Thymus (tissue), 11 donors: ENCODE results near the gene C1QTNF9B. TPM values are rescaled to one million over a fixed set of nuclear protein-coding genes. Genes with fewer than 3 reads are reported as not detected.

Experiments
- DNase-seq, 9 donors: peaks; one replicate each; pipeline ENCODE4 v3.0.0-alpha.2; 2013; ENCODE audit warnings: low spot score in 9 of 9, low read depth in 6 of 9, missing footprints in 1 of 9
- H3K27ac ChIP-seq, 2 donors: one replicate each; pipeline ENCODE4 v1.5.1; 2013; ENCODE audit warnings: control low read depth in 1 of 2, low read depth in 1 of 2, low read length in 1 of 2, mild to moderate bottlenecking in 1 of 2, moderate library complexity in 1 of 2
- H3K27me3 ChIP-seq, 2 donors: one replicate each; pipeline ENCODE4 v1.5.1; 2013; ENCODE audit warnings: low read length in 1 of 2; ENCODE audit not compliant: control insufficient read depth in 2 of 2, insufficient read depth in 1 of 2
- H3K36me3 ChIP-seq, 2 donors: one replicate each; pipeline ENCODE4 v1.5.1; 2013; ENCODE audit warnings: low read length in 1 of 2, mild to moderate bottlenecking in 1 of 2, moderate library complexity in 1 of 2; ENCODE audit not compliant: control insufficient read depth in 2 of 2, insufficient read depth in 2 of 2
- H3K4me1 ChIP-seq, 2 donors: one replicate each; pipeline ENCODE4 v1.5.1; 2013; ENCODE audit warnings: low read length in 2 of 2; ENCODE audit not compliant: control insufficient read depth in 2 of 2, insufficient read depth in 2 of 2
- H3K4me3 ChIP-seq, 2 donors: one replicate each; pipeline ENCODE4 v1.5.1; 2013; ENCODE audit warnings: low read length in 2 of 2, control low read depth in 1 of 2, mild to moderate bottlenecking in 1 of 2
- H3K9me3 ChIP-seq, 2 donors: one replicate each; pipeline ENCODE4 v1.5.1; 2013; ENCODE audit warnings: low read length in 1 of 2, mild to moderate bottlenecking in 1 of 2; ENCODE audit not compliant: control insufficient read depth in 2 of 2, insufficient read depth in 1 of 2
- whole genome bisulfite sequencing: extraction: QIAGEN DNeasy Blood & Tissue Kit; methylation state at CpG from one replicate; pipeline ENCODE4 v1.1.7; 2013; 5-methylcytosine and 5-hydroxymethylcytosine counted together
- polyA plus RNA-seq: library from polyadenylated mRNA; stranded (reverse); fragments of 200-250 nt; gene quantifications from one replicate; pipeline ENCODE4 v1.2.3, GENCODE V29; 2013
- total RNA-seq: library from RNA; stranded (reverse); fragments of 120-200 nt; gene quantifications from one replicate; pipeline ENCODE4 v1.2.4, GENCODE V29; 2013
- donor health status: healthy.

C1QTNF9B gene
- total and polyA plus RNA-seq, 2 donors: 0.34 to 0.38 TPM

DNA sequence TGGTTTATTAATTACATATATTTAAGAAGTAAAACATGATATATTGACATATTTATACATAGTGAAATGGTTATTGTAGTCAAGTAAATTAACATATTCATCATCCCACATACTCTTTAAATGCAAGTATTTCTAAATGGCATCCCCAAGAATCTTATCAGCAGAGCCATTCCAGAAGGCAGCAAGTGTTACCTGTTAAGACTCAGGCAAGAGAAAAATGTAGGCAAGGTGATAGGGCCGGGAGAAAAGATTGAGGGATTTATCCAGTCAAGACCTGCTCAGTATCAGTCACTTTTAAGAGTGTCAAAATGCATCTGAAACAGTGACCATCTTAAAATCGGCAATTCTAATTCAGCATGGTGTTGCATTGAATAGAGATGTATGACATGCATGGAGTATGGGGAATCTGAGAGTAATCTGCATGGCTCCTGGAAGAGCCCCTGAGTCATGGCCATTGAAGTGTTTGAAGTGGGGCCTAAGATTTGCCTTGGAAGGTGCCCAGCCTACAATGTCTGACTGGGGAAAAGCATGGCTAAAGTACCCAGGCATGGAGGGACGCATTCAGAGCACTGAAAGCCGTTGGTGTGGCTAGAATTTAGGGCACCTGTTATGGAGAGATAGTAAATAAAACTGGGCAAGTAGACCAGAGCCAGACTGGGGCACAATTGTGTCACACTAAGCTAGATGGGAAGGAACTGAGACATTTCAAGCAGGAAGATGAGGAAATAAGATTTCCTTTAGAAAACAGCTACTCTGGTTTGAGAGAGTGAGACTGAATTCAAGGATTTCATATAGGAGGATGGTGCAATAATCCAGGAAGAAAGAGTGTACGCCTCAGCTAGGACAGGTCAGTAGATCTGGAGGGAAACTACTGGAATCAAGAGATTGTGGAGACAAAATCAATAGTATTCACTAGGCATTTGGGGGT is 25.0 kb upstream of the C1QTNF9B start:
- Histone ChIP-seq H3K27ac (no peak overlapping the region), H3K4me1 (no peaks in the 10 kb centered on the region), H3K27me3 (no peaks in the 10 kb centered on the region), H3K4me3 (no peak overlapping the region), H3K9me3 (no peaks in the 10 kb centered on the region), H3K36me3 (no peaks in the 10 kb centered on the region)
- DNase-seq: no peak
- WGBS: 81% methylated on average over 5 of the region's 5 CpGs

DNA sequence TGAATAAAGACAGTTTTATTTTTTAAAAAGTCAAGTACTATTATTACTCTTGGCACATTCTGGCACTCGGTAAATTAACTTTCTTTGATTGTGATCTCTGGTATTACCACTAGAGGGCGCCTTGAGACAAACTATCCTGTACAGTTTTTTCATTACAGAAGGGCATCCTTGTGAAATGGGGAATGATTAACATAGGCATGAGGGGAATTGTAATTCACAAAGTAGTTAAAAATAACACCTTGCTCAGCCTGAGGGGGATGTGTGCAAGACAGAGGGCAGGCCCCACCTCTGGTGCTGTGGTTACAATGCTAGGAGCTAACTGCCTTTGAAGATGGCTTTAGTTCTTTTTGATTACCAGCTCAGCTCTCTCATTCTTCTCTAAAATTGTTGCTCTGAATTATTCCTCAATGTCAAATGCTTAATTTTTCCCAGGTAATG is 24.2 kb upstream of the C1QTNF9B start:
- no peak overlapping the region for H3K27ac ChIP-seq

GRCh38 chr13:23919006-23919405 is 21.7 kb upstream of the C1QTNF9B start:
- H3K4me3 ChIP-seq: no peak overlapping the region
- H3K36me3 ChIP-seq: no peaks in the 10 kb centered on the region
- no peak overlapping the region for H3K27ac ChIP-seq
- WGBS: 98% methylated on average over 1 of the region's 1 CpG
- no peaks in the 10 kb centered on the region for H3K4me1 ChIP-seq
- H3K27me3 ChIP-seq: no peaks in the 10 kb centered on the region
- DNase-seq: no peak
- no peaks in the 10 kb centered on the region for H3K9me3 ChIP-seq

More for the DNA sequence above, 24.2 kb upstream of the C1QTNF9B start:
- WGBS: 38% methylated on average over 2 of the region's 2 CpGs
- Histone ChIP-seq H3K27me3 (no peaks in the 10 kb centered on the region), H3K9me3 (no peaks in the 10 kb centered on the region), H3K4me3 (no peak overlapping the region), H3K4me1 (no peaks in the 10 kb centered on the region), H3K36me3 (no peaks in the 10 kb centered on the region)
- DNase-seq: peak in 5 of 9 donors; percentile 3 to 57 (median 23)

- DNase-seq: no peak
- H3K27ac ChIP-seq: no peak overlapping the region
- H3K4me3 ChIP-seq: no peak overlapping the region
- WGBS: 90% methylated on average over 2 of the region's 2 CpGs
- H3K36me3 ChIP-seq: no peaks in the 10 kb centered on the region
- no peaks in the 10 kb centered on the region for H3K27me3 ChIP-seq
- no peaks in the 10 kb centered on the region for H3K9me3 ChIP-seq
- H3K4me1 ChIP-seq: no peaks in the 10 kb centered on the region
Observed at GRCh38 chr13:23918208-23918607, 20.9 kb upstream of the C1QTNF9B start.

DNA sequence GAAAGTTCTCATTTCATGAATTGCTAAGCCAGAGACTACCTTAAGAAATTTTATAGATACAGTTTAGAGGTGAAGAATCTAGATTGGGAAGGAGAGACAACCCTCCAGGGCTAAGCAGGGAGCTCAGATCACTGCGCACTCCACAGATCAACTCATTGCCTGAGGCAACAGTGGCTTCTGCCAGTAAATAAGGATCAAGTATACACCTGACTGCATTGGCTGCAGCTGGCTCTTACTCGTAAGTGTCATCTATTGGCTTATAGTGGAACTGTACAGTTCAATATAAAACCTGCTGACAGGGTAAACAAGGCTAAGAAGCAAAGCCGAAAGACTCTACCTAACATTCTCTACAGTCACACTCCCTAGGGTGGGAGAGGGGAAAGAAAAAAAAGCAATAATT is 18.0 kb upstream of the C1QTNF9B start:
- no peaks in the 10 kb centered on the region for H3K9me3 ChIP-seq
- no peaks in the 10 kb centered on the region for H3K4me1 ChIP-seq
- no peak for DNase-seq
- 95% methylated on average over 3 of the region's 3 CpGs for WGBS
- H3K27me3 ChIP-seq: no peaks in the 10 kb centered on the region
- H3K4me3 ChIP-seq: no peak overlapping the region
- no peak overlapping the region for H3K27ac ChIP-seq
- H3K36me3 ChIP-seq: no peaks in the 10 kb centered on the region

DNA sequence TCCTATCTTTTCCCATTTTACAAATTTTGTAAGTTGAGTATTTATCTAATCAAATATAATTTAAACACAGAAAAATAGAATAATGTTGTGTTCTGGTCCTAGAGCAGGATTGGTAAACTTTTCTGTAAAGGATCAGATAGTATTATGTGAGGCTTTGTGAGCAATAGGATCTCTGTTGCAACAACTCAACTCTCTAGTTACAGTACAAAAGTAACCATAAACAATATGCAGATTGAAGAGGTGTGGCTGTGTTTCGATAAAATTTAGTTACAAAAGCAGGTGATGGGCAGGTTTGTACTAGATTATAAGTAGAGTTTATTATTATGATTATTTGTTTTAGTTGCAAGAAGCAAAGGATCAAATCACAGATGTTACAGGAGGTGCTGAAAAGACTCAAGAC is 15.2 kb upstream of the C1QTNF9B start:
- WGBS: 95% methylated on average over 1 of the region's 1 CpG
- H3K4me1 ChIP-seq: no peaks in the 10 kb centered on the region
- no peaks in the 10 kb centered on the region for H3K9me3 ChIP-seq
- no peak overlapping the region for H3K27ac ChIP-seq
- no peaks in the 10 kb centered on the region for H3K27me3 ChIP-seq
- no peaks in the 10 kb centered on the region for H3K36me3 ChIP-seq
- DNase-seq: no peak
- H3K4me3 ChIP-seq: no peak overlapping the region

- H3K4me3 ChIP-seq: no peak overlapping the region
- DNase-seq: no peak
Observed at GRCh38 chr13:23909606-23910005, 12.3 kb upstream of the C1QTNF9B start.

DNA sequence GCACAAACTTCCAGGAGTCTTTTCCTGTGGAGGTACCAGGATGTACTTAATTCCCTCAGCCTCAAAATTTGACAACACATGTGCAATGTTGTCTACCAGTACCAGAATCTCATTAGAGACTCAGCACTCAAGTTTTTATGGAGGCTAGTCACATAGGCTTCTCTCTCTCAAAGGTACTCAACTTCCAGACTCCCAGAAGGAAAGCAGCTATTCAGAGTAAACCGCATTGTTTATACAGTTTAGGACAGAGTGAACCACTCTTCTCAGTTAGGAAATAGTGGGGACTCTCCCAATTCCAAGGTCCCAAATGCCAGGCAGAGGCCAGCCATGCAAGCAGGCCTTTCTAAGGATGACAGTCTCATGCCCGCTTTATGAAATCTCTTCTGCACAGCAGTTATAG is 8.5 kb upstream of the C1QTNF9B start:
- Histone ChIP-seq H3K4me1 (peaks cover 0 to 2% of the 10 kb centered on the region in 2 donors), H3K4me3 (no peak overlapping the region), H3K27ac (no peak overlapping the region), H3K36me3 (no peaks in the 10 kb centered on the region), H3K9me3 (no peaks in the 10 kb centered on the region), H3K27me3 (peaks cover 28 to 54% of the 10 kb centered on the region in 2 donors)
- 96% methylated on average over 2 of the region's 2 CpGs for WGBS
- no peak for DNase-seq

More at GRCh38 chr13:23909606-23910005, 12.3 kb upstream of the C1QTNF9B start:
- Histone ChIP-seq H3K9me3 (no peaks in the 10 kb centered on the region), H3K27me3 (peaks cover 3 to 15% of the 10 kb centered on the region in 2 donors), H3K4me1 (no peaks in the 10 kb centered on the region), H3K36me3 (no peaks in the 10 kb centered on the region), H3K27ac (no peak overlapping the region)

- 35% methylated on average over 16 of the region's 16 CpGs for WGBS
- peaks cover 0 to 2% of the 10 kb centered on the region in 2 donors for H3K4me1 ChIP-seq
- no peak for DNase-seq
- H3K4me3 ChIP-seq: no peak overlapping the region
- peaks cover 28 to 54% of the 10 kb centered on the region in 2 donors for H3K27me3 ChIP-seq
- no peaks in the 10 kb centered on the region for H3K36me3 ChIP-seq
- H3K9me3 ChIP-seq: no peaks in the 10 kb centered on the region
- H3K27ac ChIP-seq: no peak overlapping the region
Observed at GRCh38 chr13:23903906-23904280, 6.6 kb upstream of the C1QTNF9B start.
